GM12878 (cell line): Measurements from ENCODE around the gene PCID2. TPM values are rescaled to one million over a fixed set of nuclear protein-coding genes. Genes with fewer than 3 reads are reported as not detected.

Experiments
- ATAC-seq: fragments of 200-7000 bp; cut with Tn5 transposase; 3 replicates; pipeline ENCODE4 v1.9.1; 2020; ENCODE audit warnings: mild to moderate bottlenecking, moderate library complexity
- BruUV-seq: library from RNA; stranded (reverse); fragments of 400-500 nt; replicated peaks from 2 replicates; lab custom pipeline; 2021; lab: Mats Ljungman, UMichigan
- CTCF ChIA-PET: fragments of 300-600 bp; sonication (Branson Sonifier 250); formaldehyde crosslinking; extraction: SDS; loops from one replicate; lab custom pipeline; 2021; ENCODE audit warnings: inconsistent platforms; lab: Yijun Ruan, JAX
- POLR2A ChIA-PET: fragments of 350-600 bp; formaldehyde crosslinking; extraction: SDS; loops from one replicate; lab custom pipeline; 2021; ENCODE audit warnings: inconsistent platforms; lab: Charles Lee
- RAD21 ChIA-PET: fragments of 300-600 bp; sonication (Branson Sonifier 250); formaldehyde crosslinking; loops from one replicate; lab custom pipeline; 2023; ENCODE audit warnings: antibody characterized with exemption; ENCODE audit not compliant: unreplicated experiment; lab: Charles Lee
- SMC1A ChIA-PET: fragments of 300-600 bp; sonication (Branson Sonifier 250); formaldehyde crosslinking; loops from one replicate; lab custom pipeline; 2023; ENCODE audit not compliant: unreplicated experiment, uncharacterized antibody; lab: Charles Lee
- DNase-seq: peaks from one replicate; pipeline ENCODE4 v3.0.0-alpha.2; 2011; ENCODE audit warnings: low read depth, low spot score
- FAIRE-seq: peaks from 3 replicates; lab custom pipeline; 2011; peaks lifted over from hg19 to GRCh38; lab: Jason Lieb, UNC
- H2AFZ ChIP-seq: 2 replicates; pipeline ENCODE4 v1.6.0; 2011; ENCODE audit warnings: low read depth, low read length, control low read depth; ENCODE audit not compliant: control insufficient read depth
- H3K27ac ChIP-seq: 2 replicates; pipeline ENCODE4 v1.5.1; 2011; ENCODE audit warnings: control low read depth; ENCODE audit not compliant: control insufficient read depth, insufficient read depth
- H3K27me3 ChIP-seq, 2 experiments: replicated peaks in 1 of 2; 2 replicates each; pipeline versions ENCODE4 v1.6.0 to v1.6.1; 2011; ENCODE audit warnings: low read length in 1 of 2; ENCODE audit not compliant: control insufficient read depth in 2 of 2, insufficient read depth in 2 of 2
- H3K36me3 ChIP-seq, 2 experiments: 2 replicates each; pipeline ENCODE4 v1.5.1; 2011; ENCODE audit warnings: low read length in 1 of 2; ENCODE audit not compliant: control insufficient read depth in 2 of 2, insufficient read depth in 2 of 2
- H3K4me1 ChIP-seq: 2 replicates; pipeline ENCODE4 v1.6.1; 2011; ENCODE audit warnings: mild to moderate bottlenecking, low read length, moderate library complexity, mixed read lengths; ENCODE audit not compliant: control insufficient read depth, insufficient read depth
- H3K4me2 ChIP-seq: 2 replicates; pipeline ENCODE4 v1.6.0; 2011; ENCODE audit warnings: control low read depth; ENCODE audit not compliant: control insufficient read depth, insufficient read depth
- H3K4me3 ChIP-seq: fragments of 200-600 bp; sonication (generic); 2 replicates; pipeline ENCODE4 v1.5.1; 2016
- H3K79me2 ChIP-seq: 2 replicates; pipeline ENCODE4 v1.6.0; 2011; ENCODE audit warnings: low read length; ENCODE audit not compliant: control insufficient read depth, insufficient read depth
- H3K9ac ChIP-seq: 2 replicates; pipeline ENCODE4 v1.8.0; 2011; ENCODE audit warnings: low read length, control low read depth, mixed read lengths; ENCODE audit not compliant: control insufficient read depth, insufficient read depth
- H3K9me3 ChIP-seq: replicated peaks from 3 replicates; pipeline ENCODE4 v1.5.1; 2011; ENCODE audit warnings: mild to moderate bottlenecking, low read length; ENCODE audit not compliant: control insufficient read depth, insufficient read depth
- H4K20me1 ChIP-seq: 2 replicates; pipeline ENCODE4 v1.6.0; 2011; ENCODE audit not compliant: control insufficient read depth, insufficient read depth
- FOS ChIP-seq: IDR thresholded peaks from 3 replicates; pipeline ENCODE4 v1.6.1; 2011; ENCODE audit warnings: borderline replicate concordance; ENCODE audit not compliant: insufficient read length; ENCODE audit errors: extremely low read depth
- MEF2B ChIP-seq: fragments of 450-650 bp; IDR thresholded peaks from 2 replicates; pipeline ENCODE4 v1.6.1; 2018; ENCODE audit warnings: mild to moderate bottlenecking, moderate library complexity; ENCODE audit not compliant: partially characterized antibody, poor library complexity, severe bottlenecking
- SMAD5 ChIP-seq: IDR thresholded peaks from 2 replicates; pipeline ENCODE4 v1.6.1; 2016; ENCODE audit warnings: antibody characterized with exemption, low read depth
- STAT1 ChIP-seq: fragments of 450-650 bp; conservative IDR thresholded peaks from 2 replicates; pipeline ENCODE4 v1.6.1; 2014; ENCODE audit warnings: antibody characterized with exemption, mild to moderate bottlenecking
- STAT3 ChIP-seq: IDR thresholded peaks from 2 replicates; pipeline ENCODE4 v1.6.1; 2011; ENCODE audit warnings: low read depth, low read length, improper control_type of control experiment
- TBL1XR1 ChIP-seq: IDR thresholded peaks from 2 replicates; pipeline ENCODE4 v1.6.1; 2012; ENCODE audit warnings: low read depth, low read length, improper control_type of control experiment
- ZNF217 ChIP-seq: fragments of 450-650 bp; IDR thresholded peaks from 2 replicates; pipeline ENCODE4 v1.6.1; 2017; ENCODE audit warnings: antibody characterized with exemption, mild to moderate bottlenecking
- ZNF622 ChIP-seq: fragments of 450-650 bp; IDR thresholded peaks from 2 replicates; pipeline ENCODE4 v1.6.1; 2017; ENCODE audit warnings: mild to moderate bottlenecking, inconsistent platforms
- WGBS: methylation state at CpG from one replicate; pipeline ENCODE4 v1.1.6; 2016; ENCODE audit warnings: low lambda C conversion rate; ENCODE audit not compliant: insufficient replicate concordance, insufficient coverage; ENCODE audit errors: missing lambda C conversion rate; 5-methylcytosine and 5-hydroxymethylcytosine counted together
- in situ Hi-C: fragments of 300-500 bp; cut with MboI; formaldehyde crosslinking; loops from 9 replicates; pipeline ENCODE4 v1.14.3; 2018; ENCODE audit warnings: mixed read lengths
- intact Hi-C: fragments of 100-400 bp; cut with micrococcal nuclease; formaldehyde crosslinking; loops from one replicate; pipeline ENCODE4 v1.14.2; 2022; ENCODE audit not compliant: unreplicated experiment
- polyA plus RNA-seq, 11 experiments: library from polyadenylated mRNA; depleted of rRNA in 4 of 11; unstranded in 6 of 11; stranded (reverse) in 5 of 11; fragments of >200 nt; fragmentation: Nextera tagmentation in 4 of 11; fragmentation: Illumina TruSeq in 1 of 11; extraction: Ambion mirVana in 4 of 11; extraction: Trizol in 1 of 11; gene quantifications; 1 replicate in 1 of 11; 2 replicates in 10 of 11; pipeline versions ENCODE4 v1.2.1 to v1.2.3, GENCODE V29; 2011 to 2016; ENCODE audit warnings: inconsistent platforms in 2 of 11, missing spikeins in 2 of 11, low read depth in 1 of 11
- total RNA-seq, 4 experiments: library from RNA; depleted of rRNA in 3 of 4; stranded (reverse); fragments of >200 nt in 3 of 4; fragmentation: Illumina TruSeq in 1 of 4; extraction: Trizol in 1 of 4; gene quantifications; 2 replicates each; pipeline versions ENCODE4 v1.2.1 to v1.2.3, GENCODE V29; 2013 to 2021
- TF ChIP-seq, protein P1 (sequence below): IDR thresholded peaks from 2 replicates; pipeline ENCODE4 v1.6.1; 2012; ENCODE audit warnings: low read depth, low read length, improper control_type of control experiment
- TF ChIP-seq, protein P2 (sequence below): fragments of 450-650 bp; IDR thresholded peaks from 2 replicates; pipeline ENCODE4 v1.6.1; 2016; ENCODE audit warnings: mild to moderate bottlenecking

Gene PCID2
- total and polyA plus RNA-seq, 10 of the 15 experiments (the other 5 are each of a cell fraction or from before 2014, with no cell fraction given) = 37.0 to 98.1 (median 58.3) TPM

DNA sequence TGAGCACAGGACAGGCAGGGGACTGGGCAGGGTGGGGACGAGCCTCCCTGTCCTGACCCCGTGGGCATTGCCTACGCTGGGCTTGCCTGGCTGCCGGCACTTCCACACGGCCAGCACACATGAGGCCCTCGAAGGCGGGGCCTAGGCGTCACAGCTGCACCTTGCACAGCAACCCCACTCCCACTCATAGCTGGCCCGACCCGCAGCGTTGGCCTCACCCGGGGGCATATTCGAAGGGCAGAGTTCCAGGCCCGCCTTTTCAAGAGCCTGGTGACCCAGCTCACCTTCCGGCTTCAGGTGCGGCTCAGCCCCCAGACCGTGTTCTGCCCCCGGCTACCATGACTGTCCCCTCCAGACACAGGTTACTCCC is 66.9 kb downstream of the PCID2 start:
- Histone ChIP-seq H3K27me3 (no peaks in the 10 kb centered on the region; a peak in 1 of 4 replicates), H3K79me2 (no peaks in the 10 kb centered on the region), H3K9ac (no peak overlapping the region), H3K4me1 (no peaks in the 10 kb centered on the region), H3K4me3 (no peak overlapping the region), H3K9me3 (no peaks in the 10 kb centered on the region; the same call in 2 of the 3 replicates), H4K20me1 (no peaks in the 10 kb centered on the region), H3K36me3 (no peaks in the 10 kb centered on the region), H3K4me2 (no peak overlapping the region), H3K27ac (no peak overlapping the region), H2AFZ (no peak overlapping the region)
- in situ Hi-C loops = no loop called here
- intact Hi-C loops = no loop called here
- TF ChIP-seq STAT3 (no peak), ZNF217 (no peak), TBL1XR1 (no peak), STAT1 (no peak), FOS (no peak), ZNF622 (no peak), SMAD5 (no peak), MEF2B (no peak)
- TF ChIP-seq, protein P1, sequence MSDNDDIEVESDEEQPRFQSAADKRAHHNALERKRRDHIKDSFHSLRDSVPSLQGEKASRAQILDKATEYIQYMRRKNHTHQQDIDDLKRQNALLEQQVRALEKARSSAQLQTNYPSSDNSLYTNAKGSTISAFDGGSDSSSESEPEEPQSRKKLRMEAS = no peak
- TF ChIP-seq, protein P2, sequence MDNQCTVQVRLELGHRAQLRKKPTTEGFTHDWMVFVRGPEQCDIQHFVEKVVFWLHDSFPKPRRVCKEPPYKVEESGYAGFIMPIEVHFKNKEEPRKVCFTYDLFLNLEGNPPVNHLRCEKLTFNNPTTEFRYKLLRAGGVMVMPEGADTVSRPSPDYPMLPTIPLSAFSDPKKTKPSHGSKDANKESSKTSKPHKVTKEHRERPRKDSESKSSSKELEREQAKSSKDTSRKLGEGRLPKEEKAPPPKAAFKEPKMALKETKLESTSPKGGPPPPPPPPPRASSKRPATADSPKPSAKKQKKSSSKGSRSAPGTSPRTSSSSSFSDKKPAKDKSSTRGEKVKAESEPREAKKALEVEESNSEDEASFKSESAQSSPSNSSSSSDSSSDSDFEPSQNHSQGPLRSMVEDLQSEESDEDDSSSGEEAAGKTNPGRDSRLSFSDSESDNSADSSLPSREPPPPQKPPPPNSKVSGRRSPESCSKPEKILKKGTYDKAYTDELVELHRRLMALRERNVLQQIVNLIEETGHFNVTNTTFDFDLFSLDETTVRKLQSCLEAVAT = no peak
- DNase-seq (no peak), FAIRE-seq (no peak), ATAC-seq (no peak)
- POLR2A ChIA-PET = no interaction called here
- BruUV-seq = no TSS peak
- SMC1A ChIA-PET = no interaction called here
- CTCF ChIA-PET = no interaction called here
- 65% methylated on average over 16 of the region's 18 CpGs for WGBS
- RAD21 ChIA-PET = no interaction called here
